Thyroid gland (tissue), 4 donors: ENCODE results near the gene PLGRKT.

ENCODE experiments used
- CTCF ChIP-seq, 6 experiments: fragments of 200-600 bp in 3 of 6; fragments of 450-650 bp in 3 of 6; sonication (generic) in 3 of 6; IDR thresholded peaks; one replicate each; pipeline ENCODE4 v1.5.1; 2016 to 2019; ENCODE audit warnings: antibody characterized with exemption in 6 of 6, mild to moderate bottlenecking in 2 of 6, inconsistent platforms in 1 of 6, moderate library complexity in 1 of 6
- POLR2A ChIP-seq, 2 donors: fragments of 450-650 bp; IDR thresholded peaks; one replicate each; pipeline ENCODE4 v1.6.1; 2017; ENCODE audit warnings: antibody characterized with exemption in 2 of 2, mild to moderate bottlenecking in 2 of 2, moderate library complexity in 1 of 2

- TF ChIP-seq POLR2A (IDR thresholded peaks at IDR 0.05): no peak
- TF ChIP-seq CTCF (IDR thresholded peaks at IDR 0.05): no peak
Measured at GRCh38 chr9:5460157-5460556, 22.4 kb upstream of the PLGRKT start.
